GM21423 (cell line): ENCODE data around the gene GALM.
"Not testable (repeated sequence)": the region's sequence is repeated elsewhere in the genome, so short reads cannot be mapped to it uniquely, and the experiment has no call there.

Experiments used
- ATAC-seq: cut with Tn5 transposase; IDR thresholded peaks from one replicate; pipeline ENCODE4 v1.9.1; 2021; ENCODE audit warnings: mild to moderate bottlenecking, moderate library complexity; ENCODE audit not compliant: unreplicated experiment

Gene GALM

GRCh38 chr2:38708900-38709566, 43.1 kb downstream of the GALM start:
- no peak for ATAC-seq

GRCh38 chr2:38709567-38710194, 43.8 kb downstream of the GALM start:
- ATAC-seq, result no peak

GRCh38 chr2:38711558-38711957, 45.6 kb downstream of the GALM start:
- ATAC-seq, result no peak

- ATAC-seq, result no peak
Observed at GRCh38 chr2:38712413-38712812, 46.5 kb downstream of the GALM start.

- ATAC-seq, result no peak
Observed at GRCh38 chr2:38712871-38713270, 47.0 kb downstream of the GALM start.

GRCh38 chr2:38713338-38713737, 47.4 kb downstream of the GALM start:
- no peak for ATAC-seq

GRCh38 chr2:38714941-38715340, 49.0 kb downstream of the GALM start:
- not testable (repeated sequence) for ATAC-seq

GRCh38 chr2:38716185-38716584, 50.3 kb downstream of the GALM start:
- ATAC-seq, result no peak

- no peak for ATAC-seq
Observed at GRCh38 chr2:38718601-38719000, 52.7 kb downstream of the GALM start.

GRCh38 chr2:38719706-38720105, 53.8 kb downstream of the GALM start:
- no peak for ATAC-seq

GRCh38 chr2:38720613-38721241, 54.8 kb downstream of the GALM start:
- no peak for ATAC-seq

GRCh38 chr2:38722271-38723061, 56.6 kb downstream of the GALM start:
- peak; percentile 45 for ATAC-seq

GRCh38 chr2:38723173-38723572, 57.3 kb downstream of the GALM start:
- ATAC-seq, result peak; percentile 33

GRCh38 chr2:38727661-38728060, 61.7 kb downstream of the GALM start:
- ATAC-seq, result no peak

- ATAC-seq, result no peak
Observed at GRCh38 chr2:38728694-38729093, 62.8 kb downstream of the GALM start.

GRCh38 chr2:38731090-38731489, 65.2 kb downstream of the GALM start:
- no peak for ATAC-seq

- no peak for ATAC-seq
Observed at GRCh38 chr2:38731684-38732221, 65.8 kb downstream of the GALM start.

GRCh38 chr2:38733300-38733971, 67.5 kb downstream of the GALM start:
- ATAC-seq, result no peak

- no peak for ATAC-seq
Observed at GRCh38 chr2:38734299-38735058, 68.6 kb downstream of the GALM start.

- no peak for ATAC-seq
Observed at GRCh38 chr2:38735999-38736320, 70.0 kb downstream of the GALM start.
